Activated CD8-positive, alpha-beta T cell treated with anti-CD3 and anti-CD28 coated beads for 36 hours (primary cell): ENCODE results near the gene DNAAF8. TPM values are rescaled to one million over a fixed set of nuclear protein-coding genes. Genes with fewer than 3 reads are reported as not detected.

ENCODE experiments used
- ATAC-seq: fragments of 200-7000 bp; cut with Tn5 transposase; one replicate; pipeline ENCODE4 v1.10.0; 2021; ENCODE audit warnings: mild to moderate bottlenecking, moderate library complexity
- CTCF ChIA-PET: fragments of 350-600 bp; sonication (Branson Sonifier 250); formaldehyde crosslinking; loops from one replicate; lab custom pipeline; 2021; ENCODE audit warnings: antibody characterized with exemption; lab: Charles Lee
- POLR2A ChIA-PET: fragments of 350-600 bp; sonication (Branson Sonifier 250); formaldehyde crosslinking; loops from one replicate; lab custom pipeline; 2021; ENCODE audit warnings: antibody characterized with exemption; lab: Charles Lee
- DNase-seq: peaks from one replicate; pipeline ENCODE4 v3.0.0-alpha.2; 2020
- H3K27ac Mint-ChIP-seq: one replicate; pipeline ENCODE4 v1.8.0; 2021; ENCODE audit warnings: mild to moderate bottlenecking, mixed read lengths
- H3K27me3 Mint-ChIP-seq: one replicate; pipeline ENCODE4 v1.8.0; 2021; ENCODE audit warnings: mixed read lengths
- H3K36me3 Mint-ChIP-seq: one replicate; pipeline ENCODE4 v1.8.0; 2021; ENCODE audit warnings: low read depth, mixed read lengths
- H3K4me1 Mint-ChIP-seq: one replicate; pipeline ENCODE4 v1.8.0; 2021; ENCODE audit warnings: low read depth, mixed read lengths
- H3K4me3 Mint-ChIP-seq: one replicate; pipeline ENCODE4 v1.8.0; 2021; ENCODE audit warnings: mild to moderate bottlenecking, moderate library complexity, mixed read lengths
- H3K9me3 Mint-ChIP-seq: one replicate; pipeline ENCODE4 v1.8.0; 2021; ENCODE audit warnings: mixed read lengths
- intact Hi-C: fragments of 100-400 bp; cut with micrococcal nuclease; formaldehyde crosslinking; loops from one replicate; pipeline ENCODE4 v1.10.0; 2022
- total RNA-seq, 2 experiments: library from RNA; stranded (reverse); gene quantifications; one replicate each; pipeline ENCODE4 v1.2.3, GENCODE V29; 2021
- TF ChIP-seq, protein P1 (sequence below): fragments of 200-600 bp; IDR thresholded peaks from one replicate; pipeline ENCODE4 v1.8.0; 2022; ENCODE audit warnings: antibody characterized with exemption, mild to moderate bottlenecking

DNAAF8 gene
- total RNA-seq, 2 experiments from 2014 or later = 0.18 to 0.38 TPM

GRCh38 chr16:4702466-4702808 lies 31.9 kb upstream of the DNAAF8 start:
- DNase-seq (no peak), ATAC-seq (no peak)
- H3K36me3 Mint-ChIP-seq = peaks cover 19% of the 10 kb centered on the region
- TF ChIP-seq, protein P1, sequence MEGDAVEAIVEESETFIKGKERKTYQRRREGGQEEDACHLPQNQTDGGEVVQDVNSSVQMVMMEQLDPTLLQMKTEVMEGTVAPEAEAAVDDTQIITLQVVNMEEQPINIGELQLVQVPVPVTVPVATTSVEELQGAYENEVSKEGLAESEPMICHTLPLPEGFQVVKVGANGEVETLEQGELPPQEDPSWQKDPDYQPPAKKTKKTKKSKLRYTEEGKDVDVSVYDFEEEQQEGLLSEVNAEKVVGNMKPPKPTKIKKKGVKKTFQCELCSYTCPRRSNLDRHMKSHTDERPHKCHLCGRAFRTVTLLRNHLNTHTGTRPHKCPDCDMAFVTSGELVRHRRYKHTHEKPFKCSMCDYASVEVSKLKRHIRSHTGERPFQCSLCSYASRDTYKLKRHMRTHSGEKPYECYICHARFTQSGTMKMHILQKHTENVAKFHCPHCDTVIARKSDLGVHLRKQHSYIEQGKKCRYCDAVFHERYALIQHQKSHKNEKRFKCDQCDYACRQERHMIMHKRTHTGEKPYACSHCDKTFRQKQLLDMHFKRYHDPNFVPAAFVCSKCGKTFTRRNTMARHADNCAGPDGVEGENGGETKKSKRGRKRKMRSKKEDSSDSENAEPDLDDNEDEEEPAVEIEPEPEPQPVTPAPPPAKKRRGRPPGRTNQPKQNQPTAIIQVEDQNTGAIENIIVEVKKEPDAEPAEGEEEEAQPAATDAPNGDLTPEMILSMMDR = no peak
- H3K27me3 Mint-ChIP-seq = no peaks in the 10 kb centered on the region
- H3K4me1 Mint-ChIP-seq = peaks cover 13% of the 10 kb centered on the region
- H3K27ac Mint-ChIP-seq = no peak overlapping the region
- intact Hi-C loops = no loop called here
- ChIA-PET CTCF (no interaction called here), POLR2A (interaction anchor here (1.4 kb wide), 1 partner anchor 8 kb away, joined by 5 read pairs; no protein-coding TSS in a partner anchor)
- H3K9me3 Mint-ChIP-seq = no peaks in the 10 kb centered on the region
- no peak overlapping the region for H3K4me3 Mint-ChIP-seq

DNA sequence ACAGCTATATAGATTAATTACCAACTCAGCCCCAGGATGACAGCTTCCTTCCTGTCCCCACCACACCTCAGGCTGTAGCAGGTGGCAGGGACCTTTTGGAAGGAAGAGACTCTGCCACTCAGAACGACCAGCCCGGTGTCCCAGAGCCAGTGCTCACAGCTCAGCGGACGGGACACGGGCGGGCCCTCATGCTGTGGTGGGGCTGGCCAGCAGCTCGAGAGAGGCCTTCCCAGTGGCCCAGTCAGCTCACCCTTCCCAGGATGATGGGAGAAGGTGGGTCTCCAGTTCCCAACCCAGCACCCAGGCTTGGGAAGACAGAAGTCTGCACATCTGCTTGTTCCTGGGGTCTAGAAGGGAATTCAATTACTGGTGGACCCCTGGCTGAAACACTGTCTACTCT lies 30.4 kb upstream of the DNAAF8 start:
- Mint-ChIP-seq H3K4me3 (no peak overlapping the region), H3K36me3 (peaks cover 17% of the 10 kb centered on the region), H3K27ac (no peak overlapping the region), H3K4me1 (peaks cover 13% of the 10 kb centered on the region), H3K27me3 (no peaks in the 10 kb centered on the region), H3K9me3 (no peaks in the 10 kb centered on the region)
- TF ChIP-seq, protein P1 = no peak
- intact Hi-C loops = no loop called here
- POLR2A ChIA-PET = interaction anchor here (1.0 kb wide), 1 partner anchor 10 kb away, joined by 3 read pairs; the partner anchor contains the start of gene NUDT16L1
- ATAC-seq (no peak), DNase-seq (no peak)
- CTCF ChIA-PET = interaction anchor here (1.3 kb wide), 1 partner anchor 22 kb away, joined by 4 read pairs; no protein-coding TSS in a partner anchor

- Mint-ChIP-seq H3K36me3 (peaks cover 13% of the 10 kb centered on the region), H3K4me3 (no peak overlapping the region), H3K27ac (no peak overlapping the region), H3K4me1 (peaks cover 12% of the 10 kb centered on the region), H3K9me3 (no peaks in the 10 kb centered on the region), H3K27me3 (no peaks in the 10 kb centered on the region)
- DNase-seq (no peak), ATAC-seq (no peak)
- ChIA-PET POLR2A (no interaction called here), CTCF (interaction anchor here (1.3 kb wide), 1 partner anchor 22 kb away, joined by 4 read pairs; no protein-coding TSS in a partner anchor)
- intact Hi-C loops = no loop called here
- TF ChIP-seq, protein P1 = no peak
Observed at GRCh38 chr16:4704491-4704890, 29.8 kb upstream of the DNAAF8 start.

GRCh38 chr16:4704913-4705312 lies 29.4 kb upstream of the DNAAF8 start:
- intact Hi-C loops = no loop called here
- POLR2A ChIA-PET = interaction anchor here (1.1 kb wide), 1 partner anchor 30 kb away, joined by 3 read pairs; no protein-coding TSS in a partner anchor
- no peak overlapping the region for H3K4me3 Mint-ChIP-seq
- H3K4me1 Mint-ChIP-seq = peaks cover 8% of the 10 kb centered on the region
- CTCF ChIA-PET = interaction anchor here (1.3 kb wide), 1 partner anchor 23 kb away, joined by 4 read pairs; no protein-coding TSS in a partner anchor
- peaks cover 13% of the 10 kb centered on the region for H3K36me3 Mint-ChIP-seq
- DNase-seq = no peak
- no peak for ATAC-seq
- H3K27ac Mint-ChIP-seq = no peak overlapping the region
- H3K27me3 Mint-ChIP-seq = no peaks in the 10 kb centered on the region
- TF ChIP-seq, protein P1 = no peak
- H3K9me3 Mint-ChIP-seq = no peaks in the 10 kb centered on the region

DNA sequence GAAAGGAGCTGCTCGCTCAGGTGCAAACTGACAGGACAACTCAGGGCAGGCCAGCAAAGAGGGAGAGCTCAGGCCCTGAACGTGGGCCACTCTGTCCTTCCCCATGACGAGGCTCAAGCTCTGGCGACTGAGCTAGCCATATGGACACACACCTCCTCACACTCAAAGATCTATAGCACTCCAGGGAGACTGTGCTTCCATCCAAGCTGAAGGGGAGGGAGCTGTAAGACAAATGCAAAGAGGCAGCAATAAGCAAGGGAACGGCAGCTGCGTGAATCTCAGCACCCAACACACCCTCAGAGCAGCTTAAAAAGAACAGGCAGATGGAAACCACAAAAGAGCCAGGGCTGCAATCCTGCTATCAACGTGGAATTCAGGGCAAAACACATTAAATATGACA lies 27.5 kb upstream of the DNAAF8 start:
- H3K27me3 Mint-ChIP-seq = no peaks in the 10 kb centered on the region
- H3K36me3 Mint-ChIP-seq = peaks cover 16% of the 10 kb centered on the region
- intact Hi-C loops = no loop called here
- no peak overlapping the region for H3K4me3 Mint-ChIP-seq
- no peaks in the 10 kb centered on the region for H3K4me1 Mint-ChIP-seq
- DNase-seq (no peak), ATAC-seq (no peak)
- H3K9me3 Mint-ChIP-seq = no peaks in the 10 kb centered on the region
- TF ChIP-seq, protein P1 = no peak
- CTCF ChIA-PET = interaction anchor here (0.8 kb wide), 1 partner anchor 76 kb away, joined by 3 read pairs; no protein-coding TSS in a partner anchor
- H3K27ac Mint-ChIP-seq = no peak overlapping the region
- POLR2A ChIA-PET = interaction anchor here (1.0 to 1.1 kb wide), 2 partner anchors 11 to 14 kb away, joined by 3 to 6 read pairs; partner anchors contain the start of gene NUDT16L1
